OCI-LY1 (cell line): ENCODE results near the gene NUP93.

ENCODE experiments used
- H2AFZ ChIP-seq: fragments of 200-600 bp; sonication (generic), shearing (Covaris generic); 2 replicates; pipeline ENCODE4 v1.6.0; 2014; ENCODE audit warnings: antibody characterized with exemption, mild to moderate bottlenecking, low read length
- H3F3A ChIP-seq: fragments of 200-600 bp; sonication (generic), shearing (Covaris generic); 2 replicates; pipeline ENCODE4 v1.6.0; 2014; ENCODE audit warnings: mild to moderate bottlenecking, antibody characterized with exemption, low read length, moderate library complexity; ENCODE audit not compliant: insufficient read depth
- H3K27ac ChIP-seq: fragments of 200-600 bp; sonication (generic); 2 replicates; pipeline ENCODE4 v1.5.1; 2014; ENCODE audit warnings: low read length, mixed run types, mild to moderate bottlenecking, low read depth; ENCODE audit not compliant: poor library complexity, severe bottlenecking
- H3K27me3 ChIP-seq: fragments of 200-600 bp; sonication (generic); 2 replicates; pipeline ENCODE4 v1.6.0; 2014; ENCODE audit warnings: antibody characterized with exemption, mild to moderate bottlenecking, low read length, moderate library complexity; ENCODE audit not compliant: insufficient read depth
- H3K36me3 ChIP-seq: fragments of 200-600 bp; sonication (generic); 2 replicates; pipeline ENCODE4 v1.6.1; 2014; ENCODE audit warnings: mild to moderate bottlenecking, antibody characterized with exemption, low read length, moderate library complexity, mixed read lengths; ENCODE audit not compliant: insufficient read depth
- H3K4me1 ChIP-seq: fragments of 200-600 bp; sonication (generic); 2 replicates; pipeline ENCODE4 v1.5.1; 2014; ENCODE audit warnings: mild to moderate bottlenecking, low read length, moderate library complexity; ENCODE audit not compliant: insufficient read depth, severe bottlenecking
- H3K4me2 ChIP-seq: fragments of 200-600 bp; sonication (generic), shearing (Covaris generic); 2 replicates; pipeline ENCODE4 v1.6.1; 2014; ENCODE audit warnings: low read length
- H3K4me3 ChIP-seq: fragments of 200-600 bp; sonication (generic); 2 replicates; pipeline ENCODE4 v1.5.1; 2014; ENCODE audit warnings: low read length, low read depth, mild to moderate bottlenecking, mixed read lengths; ENCODE audit not compliant: poor library complexity, severe bottlenecking
- H3K79me2 ChIP-seq: fragments of 200-600 bp; shearing (Covaris generic); 2 replicates; pipeline ENCODE4 v1.6.1; 2016; ENCODE audit warnings: mixed run types, low read length, mixed read lengths; ENCODE audit not compliant: insufficient read depth
- H3K9ac ChIP-seq: fragments of 200-600 bp; sonication (generic), shearing (Covaris generic); 2 replicates; pipeline ENCODE4 v1.6.1; 2014; ENCODE audit warnings: mild to moderate bottlenecking, low read length, mixed read lengths
- H3K9me2 ChIP-seq: fragments of 200-600 bp; sonication (generic), shearing (Covaris generic); 2 replicates; pipeline ENCODE4 v1.6.1; 2014; ENCODE audit warnings: low read depth, mild to moderate bottlenecking, low read length, mixed read lengths
- H3K9me3 ChIP-seq: fragments of 200-600 bp; shearing (Covaris generic); 2 replicates; pipeline ENCODE4 v1.6.1; 2014; ENCODE audit warnings: low read length, mixed read lengths
- H4K20me1 ChIP-seq: fragments of 200-600 bp; sonication (generic), shearing (Covaris generic); 2 replicates; pipeline ENCODE4 v1.6.0; 2016; ENCODE audit warnings: mild to moderate bottlenecking, low read length; ENCODE audit not compliant: insufficient read depth
- CTCF ChIP-seq: fragments of 200-600 bp; sonication (generic), shearing (Covaris generic); IDR thresholded peaks from 2 replicates; pipeline ENCODE4 v1.5.1; 2017; ENCODE audit warnings: mild to moderate bottlenecking, antibody characterized with exemption, low read length, moderate library complexity, mixed read lengths
- EZH2 ChIP-seq: fragments of 200-600 bp; sonication (generic), shearing (Covaris generic); IDR thresholded peaks from 2 replicates; pipeline ENCODE4 v1.8.0; 2017; ENCODE audit warnings: borderline replicate concordance, mixed run types, mild to moderate bottlenecking, antibody characterized with exemption, low read length, moderate library complexity, mixed read lengths

Gene NUP93

DNA sequence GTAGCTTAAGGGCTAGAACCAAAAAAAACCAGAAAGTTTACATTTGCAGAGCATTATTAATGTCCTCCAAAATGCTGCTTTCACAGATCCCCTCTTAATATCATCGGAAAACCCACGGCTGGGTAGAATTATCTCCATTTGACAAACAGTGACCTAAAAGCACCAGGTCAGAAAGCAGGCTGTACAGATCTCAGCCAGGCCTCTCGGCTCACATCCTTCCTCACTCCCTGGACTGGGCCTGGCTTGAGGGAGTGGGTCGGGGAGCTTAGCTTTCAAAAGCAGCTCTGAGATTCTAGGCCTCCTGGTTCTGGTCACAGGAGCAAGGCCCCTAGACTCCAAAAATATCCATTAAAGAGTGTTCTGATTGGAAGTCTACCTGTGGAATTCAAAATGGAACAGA is 126.0 kb downstream of the NUP93 start:
- no peak overlapping the region for H3K4me2 ChIP-seq
- peaks cover 11% of the 10 kb centered on the region for H3K4me1 ChIP-seq
- no peak for TF ChIP-seq EZH2
- no peak for TF ChIP-seq CTCF
- no peak overlapping the region for H3K4me3 ChIP-seq
- no peaks in the 10 kb centered on the region for H3K79me2 ChIP-seq
- no peak overlapping the region for H2AFZ ChIP-seq
- H3K36me3 ChIP-seq: no peaks in the 10 kb centered on the region
- H3K9ac ChIP-seq: no peak overlapping the region
- no peaks in the 10 kb centered on the region for H3F3A ChIP-seq
- no peaks in the 10 kb centered on the region for H3K9me2 ChIP-seq
- no peaks in the 10 kb centered on the region for H3K9me3 ChIP-seq
- H3K27me3 ChIP-seq: no peaks in the 10 kb centered on the region
- no peak overlapping the region for H3K27ac ChIP-seq
- no peaks in the 10 kb centered on the region for H4K20me1 ChIP-seq

GRCh38 chr16:56856876-56857447 is 127.0 kb downstream of the NUP93 start:
- H3K4me1 ChIP-seq: peaks cover 13% of the 10 kb centered on the region
- H3K79me2 ChIP-seq: no peaks in the 10 kb centered on the region
- no peak overlapping the region for H2AFZ ChIP-seq
- no peaks in the 10 kb centered on the region for H3F3A ChIP-seq
- no peak overlapping the region for H3K4me2 ChIP-seq
- no peaks in the 10 kb centered on the region for H3K9me3 ChIP-seq
- TF ChIP-seq EZH2 (no peak), CTCF (no peak)
- no peak overlapping the region for H3K4me3 ChIP-seq
- H4K20me1 ChIP-seq: no peaks in the 10 kb centered on the region
- no peak overlapping the region for H3K27ac ChIP-seq
- no peaks in the 10 kb centered on the region for H3K9me2 ChIP-seq
- H3K9ac ChIP-seq: no peak overlapping the region
- H3K36me3 ChIP-seq: no peaks in the 10 kb centered on the region
- no peaks in the 10 kb centered on the region for H3K27me3 ChIP-seq

DNA sequence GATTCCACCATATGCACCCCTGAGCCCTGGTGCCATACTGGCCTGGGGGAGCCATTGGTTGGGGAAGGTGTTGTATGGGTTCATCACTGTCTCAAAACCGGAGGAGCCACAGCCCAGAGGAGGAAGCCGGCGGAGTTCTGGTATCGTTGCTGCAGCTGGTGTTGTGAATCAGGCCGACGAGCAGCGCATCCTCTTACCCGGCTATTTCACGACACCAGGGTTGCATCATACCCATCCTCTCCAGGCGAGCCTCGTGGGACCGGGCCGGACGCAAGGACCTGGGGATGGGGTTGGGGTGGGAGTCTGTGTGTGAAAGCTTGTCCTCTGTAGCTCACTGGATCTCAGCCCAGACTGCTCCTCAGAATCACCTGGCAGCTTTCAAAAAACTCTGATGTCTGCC is 128.4 kb downstream of the NUP93 start:
- H2AFZ ChIP-seq: no peak overlapping the region

More for the DNA sequence above, 128.4 kb downstream of the NUP93 start:
- Histone ChIP-seq H3K4me2 (no peak overlapping the region), H3K4me1 (peaks cover 13% of the 10 kb centered on the region), H3K27ac (no peak overlapping the region), H3K9me2 (no peaks in the 10 kb centered on the region), H3K27me3 (no peaks in the 10 kb centered on the region), H4K20me1 (no peaks in the 10 kb centered on the region), H3K4me3 (no peak overlapping the region), H3K9me3 (no peaks in the 10 kb centered on the region), H3F3A (no peaks in the 10 kb centered on the region), H3K36me3 (no peaks in the 10 kb centered on the region), H3K79me2 (no peaks in the 10 kb centered on the region), H3K9ac (no peak overlapping the region)
- TF ChIP-seq EZH2 (no peak), CTCF (no peak)
